ENCODE measurements around the gene TUBA4A. TPM values are rescaled to one million over a fixed set of nuclear protein-coding genes. Genes with fewer than 3 reads are reported as not detected.

TUBA4A gene
- total RNA-seq, 4 donors from 2014 or later, result 39.2 to 101 (median 70.8) TPM

DNA sequence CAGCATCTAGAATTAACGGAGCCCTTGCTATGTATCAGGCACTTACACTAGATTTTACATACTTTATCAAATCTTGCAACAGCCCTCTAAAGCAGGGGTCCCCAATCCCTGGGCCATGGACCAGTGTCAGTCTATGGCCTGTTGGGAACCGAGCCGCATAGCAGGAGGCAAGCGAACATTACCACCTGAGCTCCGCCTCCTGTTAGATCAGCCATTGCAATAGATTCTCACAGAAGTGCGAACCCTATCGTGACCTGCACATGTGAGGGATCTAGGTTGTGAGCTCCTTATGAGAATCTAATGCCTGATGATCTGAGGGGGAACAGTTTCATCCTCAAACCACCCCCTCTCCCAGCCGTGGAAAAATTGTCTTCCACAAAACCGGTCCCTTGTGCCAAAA is 38.9 kb upstream of the TUBA4A start:
- H3K27ac ChIP-seq, result no peak overlapping the region
- no peaks in the 10 kb centered on the region for H3K9me3 ChIP-seq
- 89 to 97% methylated on average over 4 to 9 of the region's 9 CpGs for WGBS, 2 donors (ENCODE audit: low coverage in 1 of 2)
- no peak for DNase-seq
- TF ChIP-seq EP300 (IDR thresholded peaks at IDR 0.05; ENCODE audit: low read depth) (no peak), POLR2AphosphoS5 (IDR thresholded peaks at IDR 0.05) (no peak), POLR2A (IDR thresholded peaks at IDR 0.05) (no peak)
- TF ChIP-seq, protein P1, sequence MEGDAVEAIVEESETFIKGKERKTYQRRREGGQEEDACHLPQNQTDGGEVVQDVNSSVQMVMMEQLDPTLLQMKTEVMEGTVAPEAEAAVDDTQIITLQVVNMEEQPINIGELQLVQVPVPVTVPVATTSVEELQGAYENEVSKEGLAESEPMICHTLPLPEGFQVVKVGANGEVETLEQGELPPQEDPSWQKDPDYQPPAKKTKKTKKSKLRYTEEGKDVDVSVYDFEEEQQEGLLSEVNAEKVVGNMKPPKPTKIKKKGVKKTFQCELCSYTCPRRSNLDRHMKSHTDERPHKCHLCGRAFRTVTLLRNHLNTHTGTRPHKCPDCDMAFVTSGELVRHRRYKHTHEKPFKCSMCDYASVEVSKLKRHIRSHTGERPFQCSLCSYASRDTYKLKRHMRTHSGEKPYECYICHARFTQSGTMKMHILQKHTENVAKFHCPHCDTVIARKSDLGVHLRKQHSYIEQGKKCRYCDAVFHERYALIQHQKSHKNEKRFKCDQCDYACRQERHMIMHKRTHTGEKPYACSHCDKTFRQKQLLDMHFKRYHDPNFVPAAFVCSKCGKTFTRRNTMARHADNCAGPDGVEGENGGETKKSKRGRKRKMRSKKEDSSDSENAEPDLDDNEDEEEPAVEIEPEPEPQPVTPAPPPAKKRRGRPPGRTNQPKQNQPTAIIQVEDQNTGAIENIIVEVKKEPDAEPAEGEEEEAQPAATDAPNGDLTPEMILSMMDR (IDR thresholded peaks at IDR 0.05), result no peak
- H3K4me3 ChIP-seq, result no peak overlapping the region
- intact Hi-C loops (cut with DNase I; ENCODE audit: low total_unique reads), result loop anchor here (5.0 to 10.0 kb wide), 2 partner anchors 68 to 130 kb away; partner anchors contain the start of genes ANKZF1, ATG9A and NHEJ1
- no peaks in the 10 kb centered on the region for H3K27me3 ChIP-seq
- no peaks in the 10 kb centered on the region for H3K36me3 ChIP-seq
- in situ Hi-C loops (cut with MboI; ENCODE audit: low pct_ligation_motif_present in 1 of 4, low pct_unique_long_range_greater_than_20kb in 1 of 4, low sequenced_read_pairs in 3 of 4), result loop anchor here (10.0 to 25.0 kb wide), 3 partner anchors 118 to 238 kb away; partner anchors contain the start of genes SLC23A3 (in 3 of the 4), CNPPD1 (in 2 of the 4), RETREG2 (in 2 of the 4) and NHEJ1 (in 1 of the 4)
- H3K4me1 ChIP-seq, result peaks cover 0 to 24% (median 15%) of the 10 kb centered on the region in 4 donors

DNA sequence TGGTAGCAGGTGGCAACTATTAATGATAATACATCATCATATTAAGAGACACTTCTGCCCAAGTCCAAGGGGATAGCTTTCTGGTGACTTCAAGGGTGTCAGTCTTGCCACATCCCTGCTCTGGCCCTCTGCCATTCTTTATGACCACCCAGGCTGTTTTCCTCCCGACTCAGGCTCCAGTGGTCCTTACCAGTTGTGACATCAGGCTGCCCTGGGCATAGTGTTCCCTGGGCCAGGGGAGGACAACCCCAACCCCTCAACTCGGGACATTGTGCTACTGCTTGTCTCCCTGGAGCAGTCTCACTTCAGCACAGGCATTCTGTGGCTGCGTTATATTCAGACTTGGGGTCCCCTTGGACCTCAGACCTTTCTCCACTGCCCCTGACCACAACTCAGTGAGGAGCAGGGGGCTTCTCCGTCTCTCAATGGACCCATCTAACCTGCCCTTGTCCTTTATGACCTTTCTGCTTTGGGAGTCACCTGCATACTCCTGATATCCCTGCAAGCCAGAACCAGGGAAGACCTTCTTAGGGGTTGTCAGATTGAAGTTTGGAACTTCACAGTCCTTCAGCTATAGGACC is 38.3 kb upstream of the TUBA4A start:
- WGBS, 2 donors (ENCODE audit: low coverage in 1 of 2), result 78% methylated on average over 4 of the region's 4 CpGs; no CpG with 5 or more reads in 1 of the 2 donors
- Histone ChIP-seq H3K4me1 (peaks cover 0 to 24% (median 15%) of the 10 kb centered on the region in 4 donors), H3K9me3 (no peaks in the 10 kb centered on the region), H3K27ac (no peak overlapping the region), H3K27me3 (no peaks in the 10 kb centered on the region), H3K36me3 (no peaks in the 10 kb centered on the region), H3K4me3 (no peak overlapping the region)
- TF ChIP-seq, protein P1 (IDR thresholded peaks at IDR 0.05), result no peak
- TF ChIP-seq POLR2AphosphoS5 (IDR thresholded peaks at IDR 0.05) (no peak), POLR2A (IDR thresholded peaks at IDR 0.05) (no peak), EP300 (IDR thresholded peaks at IDR 0.05; ENCODE audit: low read depth) (no peak)
- intact Hi-C loops (cut with DNase I; ENCODE audit: low total_unique reads), result loop anchor here (5.0 to 10.0 kb wide), 2 partner anchors 67 to 130 kb away; partner anchors contain the start of genes ANKZF1, ATG9A and NHEJ1
- in situ Hi-C loops (cut with MboI; ENCODE audit: low pct_ligation_motif_present in 1 of 4, low pct_unique_long_range_greater_than_20kb in 1 of 4, low sequenced_read_pairs in 3 of 4), result loop anchor here (10.0 to 25.0 kb wide), 3 partner anchors 117 to 237 kb away; partner anchors contain the start of genes SLC23A3 (in 3 of the 4), CNPPD1 (in 2 of the 4), RETREG2 (in 2 of the 4) and NHEJ1 (in 1 of the 4)
- no peak for DNase-seq

DNA sequence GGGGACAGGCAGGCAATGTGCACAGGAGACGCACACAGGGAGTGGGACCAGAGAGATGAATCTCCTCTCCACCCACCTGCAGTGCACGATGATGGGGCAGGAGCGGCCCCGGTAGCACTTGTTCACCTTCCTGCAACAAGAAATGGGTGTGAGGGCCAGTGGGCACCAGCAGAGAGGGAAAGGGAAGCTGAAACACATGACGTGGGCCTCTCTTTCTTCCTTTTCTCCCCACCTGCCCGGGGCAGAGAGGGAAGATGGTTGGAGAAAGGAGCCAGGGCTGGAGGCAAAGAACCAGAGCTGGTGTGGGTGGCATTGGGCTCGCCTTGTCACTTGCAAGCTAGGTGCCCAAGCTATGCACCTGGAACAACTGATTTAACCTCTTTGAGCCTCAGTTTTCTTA is 37.7 kb upstream of the TUBA4A start:
- in situ Hi-C loops (cut with MboI; ENCODE audit: low pct_ligation_motif_present in 1 of 4, low pct_unique_long_range_greater_than_20kb in 1 of 4, low sequenced_read_pairs in 3 of 4) (loop anchor here (10.0 to 25.0 kb wide), 3 partner anchors 117 to 237 kb away; partner anchors contain the start of genes SLC23A3 (in 3 of the 4), CNPPD1 (in 2 of the 4), RETREG2 (in 2 of the 4) and NHEJ1 (in 1 of the 4)), intact Hi-C loops (cut with DNase I; ENCODE audit: low total_unique reads) (loop anchor here (5.0 to 10.0 kb wide), 2 partner anchors 67 to 129 kb away; partner anchors contain the start of genes ANKZF1, ATG9A and NHEJ1)
- TF ChIP-seq, protein P1 (IDR thresholded peaks at IDR 0.05), result no peak
- TF ChIP-seq EP300 (IDR thresholded peaks at IDR 0.05; ENCODE audit: low read depth) (no peak), POLR2AphosphoS5 (IDR thresholded peaks at IDR 0.05) (no peak), POLR2A (IDR thresholded peaks at IDR 0.05) (no peak)
- no peak overlapping the region for H3K27ac ChIP-seq
- no peak overlapping the region for H3K4me3 ChIP-seq
- WGBS, 2 donors (ENCODE audit: low coverage in 1 of 2), result 40 to 88% methylated on average over 1 to 7 of the region's 7 CpGs
- H3K4me1 ChIP-seq, result peaks cover 0 to 24% (median 15%) of the 10 kb centered on the region in 4 donors
- no peak for DNase-seq
- no peaks in the 10 kb centered on the region for H3K27me3 ChIP-seq
- no peaks in the 10 kb centered on the region for H3K9me3 ChIP-seq
- H3K36me3 ChIP-seq, result no peaks in the 10 kb centered on the region
